ENCODE results near the gene RAB7A.
"Not testable (repeated sequence)": the region's sequence is repeated elsewhere in the genome, so short reads cannot be mapped to it uniquely, and the experiment has no call there.

RAB7A gene

GRCh38 chr3:128749561-128749960, 23.6 kb downstream of the RAB7A start:
- DNase-seq (ENCODE audit: low read depth in 2 of 2, low spot score in 1 of 2) = not testable (repeated sequence)

- no peak for DNase-seq (ENCODE audit: low read depth in 2 of 2, low spot score in 1 of 2)
Measured at GRCh38 chr3:128753715-128754114, 27.7 kb downstream of the RAB7A start.

- no peak for DNase-seq (ENCODE audit: low read depth in 2 of 2, low spot score in 1 of 2)
Measured at GRCh38 chr3:128760042-128760441, 34.1 kb downstream of the RAB7A start.

- no peak for DNase-seq (ENCODE audit: low read depth in 2 of 2, low spot score in 1 of 2)
Measured at GRCh38 chr3:128760881-128761280, 34.9 kb downstream of the RAB7A start.

- no peak for DNase-seq (ENCODE audit: low read depth in 2 of 2, low spot score in 1 of 2)
Measured at GRCh38 chr3:128761392-128761791, 35.4 kb downstream of the RAB7A start.

- DNase-seq (ENCODE audit: low read depth in 2 of 2, low spot score in 1 of 2) = no peak
Measured at GRCh38 chr3:128763967-128764366, 38.0 kb downstream of the RAB7A start.

- no peak for DNase-seq (ENCODE audit: low read depth in 2 of 2, low spot score in 1 of 2)
Measured at GRCh38 chr3:128764863-128765262, 38.9 kb downstream of the RAB7A start.

GRCh38 chr3:128767094-128767750, 41.2 kb downstream of the RAB7A start:
- no peak for DNase-seq (ENCODE audit: low read depth in 2 of 2, low spot score in 1 of 2)

GRCh38 chr3:128768471-128768870, 42.5 kb downstream of the RAB7A start:
- DNase-seq (ENCODE audit: low read depth in 2 of 2, low spot score in 1 of 2) = no peak

GRCh38 chr3:128770387-128770786, 44.4 kb downstream of the RAB7A start:
- no peak for DNase-seq (ENCODE audit: low read depth in 2 of 2, low spot score in 1 of 2)

GRCh38 chr3:128773189-128773588, 47.2 kb downstream of the RAB7A start:
- not testable (repeated sequence) for DNase-seq (ENCODE audit: low read depth in 2 of 2, low spot score in 1 of 2)

- not testable (repeated sequence) for DNase-seq (ENCODE audit: low read depth in 2 of 2, low spot score in 1 of 2)
Measured at GRCh38 chr3:128773592-128773991, 47.6 kb downstream of the RAB7A start.

- no peak for DNase-seq (ENCODE audit: low read depth in 2 of 2, low spot score in 1 of 2)
Measured at GRCh38 chr3:128775241-128775640, 49.3 kb downstream of the RAB7A start.

GRCh38 chr3:128775906-128776542, 50.0 kb downstream of the RAB7A start:
- DNase-seq (ENCODE audit: low read depth in 2 of 2, low spot score in 1 of 2) = no peak

GRCh38 chr3:128780101-128780837, 54.3 kb downstream of the RAB7A start:
- DNase-seq (ENCODE audit: low read depth in 2 of 2, low spot score in 1 of 2) = no peak

GRCh38 chr3:128781164-128781563, 55.2 kb downstream of the RAB7A start:
- no peak for DNase-seq (ENCODE audit: low read depth in 2 of 2, low spot score in 1 of 2)

- DNase-seq (ENCODE audit: low read depth in 2 of 2, low spot score in 1 of 2) = no peak
Measured at GRCh38 chr3:128782282-128783146, 56.5 kb downstream of the RAB7A start.

GRCh38 chr3:128783774-128784173, 57.8 kb downstream of the RAB7A start:
- DNase-seq (ENCODE audit: low read depth in 2 of 2, low spot score in 1 of 2) = no peak

- DNase-seq (ENCODE audit: low read depth in 2 of 2, low spot score in 1 of 2) = peak in 1 of 2 donors; percentile 15
Measured at GRCh38 chr3:128784232-128784631, 58.2 kb downstream of the RAB7A start.

GRCh38 chr3:128784843-128785242, 58.9 kb downstream of the RAB7A start:
- no peak for DNase-seq (ENCODE audit: low read depth in 2 of 2, low spot score in 1 of 2)

- no peak for DNase-seq (ENCODE audit: low read depth in 2 of 2, low spot score in 1 of 2)
Measured at GRCh38 chr3:128786434-128787020, 60.5 kb downstream of the RAB7A start.
